OCI-LY3 (cell line): ENCODE measurements around the gene PDE7B.

Source experiments
- CTCF ChIP-seq: fragments of 200-600, 300-600 bp; sonication (generic); IDR thresholded peaks from 2 replicates; pipeline ENCODE4 v1.5.1; 2014; ENCODE audit warnings: antibody characterized with exemption, low read length, low read depth
- EZH2phosphoT487 ChIP-seq: fragments of 200-600 bp; shearing (Covaris generic); IDR thresholded peaks from 2 replicates; pipeline ENCODE4 v1.6.1; 2018; ENCODE audit warnings: antibody characterized with exemption, mixed run types, low read depth

- TF ChIP-seq CTCF (no peak), EZH2phosphoT487 (no peak)
These were observed 163.2 kb downstream of the PDE7B start for GRCh38 chr6:136014454-136015437.
